DOHH2 (cell line): ENCODE results near the gene FOXO6.

Experiments used
- EZH2phosphoT487 ChIP-seq: fragments of 200-600 bp; sonication (generic); IDR thresholded peaks from 2 replicates; pipeline ENCODE4 v1.6.1; 2017; ENCODE audit warnings: borderline replicate concordance, mild to moderate bottlenecking, antibody characterized with exemption, low read length, moderate library complexity, mixed read lengths
- TF ChIP-seq, protein P1 (sequence below): fragments of 200-600 bp; sonication (generic); IDR thresholded peaks from one replicate; pipeline ENCODE4 v1.5.1; 2014; ENCODE audit warnings: antibody characterized with exemption, mild to moderate bottlenecking, low read depth, low read length; ENCODE audit not compliant: poor library complexity, severe bottlenecking

DNA sequence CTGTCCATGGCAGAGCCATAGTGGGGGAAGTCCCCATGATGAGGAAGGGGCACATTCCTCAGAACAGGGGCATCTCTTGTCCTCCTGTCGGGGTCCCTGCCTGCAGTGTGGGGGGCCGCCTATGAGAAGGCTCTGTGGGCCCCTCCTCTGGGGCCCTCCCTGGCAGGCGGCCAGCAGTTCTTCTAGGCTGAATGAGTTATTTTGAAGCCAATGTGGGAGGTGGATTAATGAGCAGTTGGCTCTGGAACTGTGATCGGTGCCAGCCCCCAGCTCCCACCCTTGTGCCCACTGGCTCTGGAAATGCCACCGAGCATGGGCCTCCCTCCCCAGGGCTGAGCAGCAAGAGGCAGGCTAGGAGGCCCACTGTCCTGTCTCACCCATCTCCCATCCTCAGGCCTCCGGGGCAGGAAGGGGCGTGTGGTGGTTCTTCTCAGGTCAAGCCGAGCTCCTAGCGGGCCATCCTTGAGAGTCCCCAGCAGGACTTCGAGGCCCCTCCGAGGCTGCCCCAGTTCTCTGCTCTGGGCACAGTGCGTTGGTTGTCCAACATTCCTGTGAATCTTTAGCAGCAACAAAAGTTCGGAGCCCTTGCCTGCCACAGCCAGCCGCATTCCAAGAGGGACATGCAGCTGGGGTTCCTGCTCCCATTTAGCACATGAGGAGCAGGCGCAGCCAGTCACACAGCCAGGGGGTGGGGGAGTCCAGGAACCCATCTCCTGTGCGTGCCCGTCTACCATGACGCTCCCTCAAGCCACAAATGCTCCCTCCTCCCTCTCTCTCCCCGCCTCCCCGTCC is 66.1 kb downstream of the FOXO6 start:
- TF ChIP-seq, protein P1, sequence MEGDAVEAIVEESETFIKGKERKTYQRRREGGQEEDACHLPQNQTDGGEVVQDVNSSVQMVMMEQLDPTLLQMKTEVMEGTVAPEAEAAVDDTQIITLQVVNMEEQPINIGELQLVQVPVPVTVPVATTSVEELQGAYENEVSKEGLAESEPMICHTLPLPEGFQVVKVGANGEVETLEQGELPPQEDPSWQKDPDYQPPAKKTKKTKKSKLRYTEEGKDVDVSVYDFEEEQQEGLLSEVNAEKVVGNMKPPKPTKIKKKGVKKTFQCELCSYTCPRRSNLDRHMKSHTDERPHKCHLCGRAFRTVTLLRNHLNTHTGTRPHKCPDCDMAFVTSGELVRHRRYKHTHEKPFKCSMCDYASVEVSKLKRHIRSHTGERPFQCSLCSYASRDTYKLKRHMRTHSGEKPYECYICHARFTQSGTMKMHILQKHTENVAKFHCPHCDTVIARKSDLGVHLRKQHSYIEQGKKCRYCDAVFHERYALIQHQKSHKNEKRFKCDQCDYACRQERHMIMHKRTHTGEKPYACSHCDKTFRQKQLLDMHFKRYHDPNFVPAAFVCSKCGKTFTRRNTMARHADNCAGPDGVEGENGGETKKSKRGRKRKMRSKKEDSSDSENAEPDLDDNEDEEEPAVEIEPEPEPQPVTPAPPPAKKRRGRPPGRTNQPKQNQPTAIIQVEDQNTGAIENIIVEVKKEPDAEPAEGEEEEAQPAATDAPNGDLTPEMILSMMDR: no peak
- no peak for TF ChIP-seq EZH2phosphoT487
